A549 treated with AZD9567 at 1 μM for 4 hours (cell line): ENCODE measurements around the gene OTOGL. TPM values are rescaled to one million over a fixed set of nuclear protein-coding genes. Genes with fewer than 3 reads are reported as not detected.

Source experiments
- total RNA-seq: library from RNA; stranded (reverse); fragments of 200-300 nt; extraction: Qiagen RNA extraction; gene quantifications from 5 replicates; pipeline ENCODE4 v1.2.3, GENCODE V29; 2022; ENCODE audit not compliant: insufficient read depth

The OTOGL gene, protein sequence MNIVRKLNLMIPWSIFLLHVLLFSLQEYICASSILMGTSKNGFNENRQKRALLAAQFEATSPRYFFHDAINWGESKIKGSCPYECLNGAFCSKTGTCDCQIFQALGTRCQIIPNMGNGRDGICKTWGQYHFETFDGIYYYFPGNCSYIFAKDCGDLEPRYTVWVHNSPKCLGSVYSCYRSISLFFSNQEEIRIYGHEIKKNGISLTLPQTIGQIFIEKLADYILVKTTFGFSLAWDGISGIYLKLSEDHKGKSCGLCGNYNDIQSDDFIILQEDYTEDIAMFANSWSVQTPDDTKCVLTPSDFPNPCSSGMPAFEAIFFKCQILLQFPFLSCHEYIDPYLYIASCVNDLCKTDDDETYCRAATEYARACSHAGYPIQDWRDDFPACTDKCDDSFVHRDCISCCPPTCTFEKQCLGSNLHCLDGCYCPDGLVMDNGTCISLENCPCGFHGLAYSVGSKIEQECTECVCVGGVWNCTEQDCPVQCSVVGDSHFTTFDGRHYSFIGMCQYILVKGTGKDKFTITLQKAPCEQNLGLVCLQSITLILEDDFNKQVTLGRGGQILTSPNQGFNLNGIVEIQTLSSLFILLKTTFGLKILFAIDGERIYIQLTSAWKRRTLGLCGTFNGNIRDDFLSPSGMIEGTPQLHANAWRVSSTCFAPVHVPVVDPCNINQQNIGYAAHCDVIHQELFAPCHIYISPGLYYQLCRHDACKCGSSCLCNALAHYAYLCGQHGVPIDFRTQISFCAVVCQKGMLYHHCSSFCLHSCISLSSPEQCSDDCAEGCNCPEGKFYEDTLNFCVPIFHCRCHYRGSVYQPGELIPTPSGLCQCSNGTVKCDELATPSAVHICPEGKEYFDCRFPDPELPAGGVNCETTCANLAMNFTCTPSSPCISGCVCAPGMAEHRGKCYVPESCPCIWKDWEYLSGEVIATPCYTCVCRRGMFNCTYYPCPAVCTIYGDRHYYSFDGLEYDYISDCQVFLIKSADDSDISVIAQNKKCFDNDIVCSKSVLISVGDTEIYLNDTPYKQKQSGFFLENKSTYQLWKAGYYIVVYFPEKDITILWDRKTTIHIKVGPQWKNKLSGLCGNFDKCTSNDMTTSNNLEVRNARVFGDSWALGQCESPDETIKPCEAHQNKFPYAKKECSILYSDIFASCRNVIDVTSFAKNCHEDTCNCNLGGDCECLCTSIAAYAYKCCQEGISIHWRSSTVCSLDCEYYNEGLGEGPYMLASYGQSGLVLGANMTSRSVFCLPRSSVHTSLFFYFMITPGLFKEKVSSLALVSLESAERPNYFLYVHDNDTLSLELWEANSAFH (N-terminal part only)
- total RNA-seq: not detected in 5 replicates

DNA sequence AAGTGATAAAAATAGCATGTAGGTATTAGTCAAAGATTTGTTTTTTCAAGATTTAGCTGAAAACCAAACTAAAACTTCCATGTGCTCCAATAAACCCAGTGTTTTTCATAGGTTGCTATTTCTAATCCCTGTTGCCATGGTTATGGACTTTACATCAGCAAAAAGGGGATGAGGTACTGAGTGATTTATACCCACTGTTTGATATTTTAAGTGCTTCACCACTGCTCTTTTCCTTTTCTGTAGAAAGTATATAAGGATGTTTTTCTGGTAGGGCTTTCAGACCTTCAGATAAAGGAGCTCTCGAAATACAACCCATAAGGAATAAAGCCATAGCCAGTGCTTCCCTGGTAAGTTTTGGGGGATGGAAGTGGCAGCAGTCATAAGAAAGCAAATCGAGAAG is at the start of gene OTOGL:
OTOGL (plus strand) TSS at position 279 of the 400 bp plus-strand sequence. CDS start 109,895 bp downstream, outside the sequence.

Other genes with a start within 250 kb of the OTOGL start
- 17.3 to 37.6 TPM (median 24.0 TPM) in 5 replicates for gene PPP1R12A, start 164.4 kb upstream of the OTOGL start, total RNA-seq